ENCODE measurements around the gene LRTM2. TPM values are rescaled to one million over a fixed set of nuclear protein-coding genes. Genes with fewer than 3 reads are reported as not detected.

Gene LRTM2
- total and polyA plus RNA-seq, 2 of the 4 experiments (the other 2 are of a cell fraction): not detected

DNA sequence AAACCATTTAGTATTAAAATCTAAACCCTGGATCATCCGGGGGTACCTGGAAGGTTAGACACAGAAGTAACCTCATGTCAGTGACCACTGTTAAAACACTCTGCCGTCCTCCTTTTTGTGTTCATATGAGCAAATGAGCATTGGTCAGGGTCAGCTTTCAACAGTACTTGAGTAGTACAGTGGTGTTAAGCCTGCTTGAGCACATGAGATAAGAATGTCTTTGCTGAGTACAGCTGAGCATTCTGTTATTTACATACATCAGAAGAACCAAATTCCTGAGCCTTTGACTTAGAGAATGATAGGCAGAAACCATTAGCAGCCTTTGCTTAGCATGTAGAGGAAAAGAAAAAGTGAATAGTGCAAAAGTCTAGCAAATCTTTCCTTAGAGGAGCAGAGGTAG is 38.6 kb upstream of the LRTM2 start (continued):
- TF ChIP-seq, protein P1, sequence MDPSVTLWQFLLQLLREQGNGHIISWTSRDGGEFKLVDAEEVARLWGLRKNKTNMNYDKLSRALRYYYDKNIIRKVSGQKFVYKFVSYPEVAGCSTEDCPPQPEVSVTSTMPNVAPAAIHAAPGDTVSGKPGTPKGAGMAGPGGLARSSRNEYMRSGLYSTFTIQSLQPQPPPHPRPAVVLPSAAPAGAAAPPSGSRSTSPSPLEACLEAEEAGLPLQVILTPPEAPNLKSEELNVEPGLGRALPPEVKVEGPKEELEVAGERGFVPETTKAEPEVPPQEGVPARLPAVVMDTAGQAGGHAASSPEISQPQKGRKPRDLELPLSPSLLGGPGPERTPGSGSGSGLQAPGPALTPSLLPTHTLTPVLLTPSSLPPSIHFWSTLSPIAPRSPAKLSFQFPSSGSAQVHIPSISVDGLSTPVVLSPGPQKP (IDR thresholded peaks at IDR 0.05; ENCODE audit: borderline replicate concordance, low read depth, low read length): no peak

DNA sequence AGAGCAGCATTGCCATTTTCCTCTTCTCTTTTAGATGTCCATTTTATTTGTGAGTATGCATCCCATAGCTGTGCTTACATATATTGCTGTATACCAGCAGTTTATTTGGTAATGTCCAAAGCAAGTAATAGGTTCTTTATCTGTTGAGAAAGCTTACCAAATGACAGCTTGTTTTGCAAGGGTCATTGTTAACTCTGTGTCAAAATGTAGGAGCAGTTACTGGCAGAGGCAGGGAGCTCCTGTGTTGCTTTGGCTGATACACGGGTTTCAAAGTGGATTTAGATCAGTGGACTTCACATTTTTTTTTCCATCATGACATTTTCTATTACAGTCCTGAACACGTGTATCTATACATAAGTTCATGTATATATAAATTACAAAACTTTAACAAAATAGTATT is 38.1 kb upstream of the LRTM2 start:
- ChIA-PET CTCF (interaction anchor here (1.1 to 1.3 kb wide), 2 partner anchors 9 to 13 kb away, joined by 3 to 7 read pairs; no protein-coding TSS in a partner anchor), POLR2A (ENCODE audit: unreplicated experiment) (no interaction called here)
- Histone ChIP-seq H3K4me3 (ENCODE audit: insufficient read depth, low read depth, low read length) (no peak overlapping the region), H3K79me1 (ENCODE audit: low read depth in 1 of 2, low read length in 2 of 2) (peaks cover 6 to 46% of the 10 kb centered on the region in 2 experiments; a peak in 3 of 4 replicates), H3K9me1 (ENCODE audit: insufficient read depth, low read length) (peaks cover 14% of the 10 kb centered on the region), H4K5ac (ENCODE audit: low read depth, low read length) (no peak overlapping the region), H3K27ac (ENCODE audit: insufficient read depth, low read length) (no peak overlapping the region), H3K4ac (ENCODE audit: low read depth, low read length) (no peak overlapping the region), H2BK120ac (ENCODE audit: low read depth, low read length) (no peak overlapping the region), H2AK5ac (ENCODE audit: low read depth, low read length) (no peak overlapping the region), H2BK5ac (ENCODE audit: low read depth, low read length, poor library complexity, severe bottlenecking) (no peak overlapping the region), H4K91ac (ENCODE audit: insufficient read depth, low read depth, low read length) (no peak overlapping the region), H3K4me1 (ENCODE audit: control insufficient read depth, insufficient read depth, low read length) (peaks cover 13% of the 10 kb centered on the region), H3K9ac (ENCODE audit: low read depth, low read length) (no peak overlapping the region), H3K9me3 (ENCODE audit: control insufficient read depth, insufficient read depth, low read length) (no peaks in the 10 kb centered on the region), H2AK9ac (replicated peaks; ENCODE audit: low read depth, low read length, poor library complexity) (no peak overlapping the region), H2BK15ac (ENCODE audit: low read depth, low read length) (no peak overlapping the region), H3K56ac (ENCODE audit: extremely low read depth, insufficient read depth, low read length) (no peak overlapping the region), H2AFZ (replicated peaks; ENCODE audit: low read length, poor library complexity) (no peak overlapping the region), H3K4me2 (ENCODE audit: low read depth, low read length) (no peak overlapping the region), H3K14ac (replicated peaks; ENCODE audit: low read depth, low read length) (no peak overlapping the region; the same call in 1 of the 2 replicates), H3K18ac (ENCODE audit: low read depth, low read length) (no peak overlapping the region), H3K36me3 (ENCODE audit: control insufficient read depth, insufficient read depth, low read length) (peaks cover 8% of the 10 kb centered on the region), H4K20me1 (ENCODE audit: insufficient read depth, low read length) (peaks cover 6% of the 10 kb centered on the region; the same call in 1 of the 2 replicates), H3K23ac (ENCODE audit: low read depth, low read length) (no peak overlapping the region), H2BK20ac (ENCODE audit: low read depth, low read length) (no peak overlapping the region), H3K27me3 (ENCODE audit: control insufficient read depth, insufficient read depth, low read length) (no peaks in the 10 kb centered on the region), H4K8ac (ENCODE audit: low read depth in 2 of 2, low read length in 2 of 2) (no peak overlapping the region)
- ATAC-seq (ENCODE audit: low read depth) (peak; percentile 3; the same call in 1 of the 2 replicates), DNase-seq (no peak)
- no CpG with 5 or more reads among the region's 2 CpGs for WGBS, 2 experiments (ENCODE audit: extremely low coverage in 2 of 2, insufficient read length in 1 of 2)
- intact Hi-C loops (cut with micrococcal nuclease): no loop called here
- dilution Hi-C loops (cut with HindIII; ENCODE audit: low sequenced_read_pairs, unreplicated experiment): no loop called here
- no TSS peak for BruUV-seq (replicated peaks)
- in situ Hi-C loops (cut with MboI; ENCODE audit: low sequenced_read_pairs): no loop called here
- TF ChIP-seq RFX5 (IDR thresholded peaks at IDR 0.05; ENCODE audit: low read depth, low read length): no peak
- no peak for TF ChIP-seq NFE2L2 (IDR thresholded peaks at IDR 0.05; ENCODE audit: low read depth, low read length)
- no peak for TF ChIP-seq MAZ (IDR thresholded peaks at IDR 0.05; ENCODE audit: borderline replicate concordance, low read depth, low read length)
- TF ChIP-seq RCOR1 (IDR thresholded peaks at IDR 0.05; ENCODE audit: insufficient replicate concordance, low read length): no peak
- no peak for TF ChIP-seq MAFK (IDR thresholded peaks at IDR 0.05; ENCODE audit: low read depth, low read length)
- TF ChIP-seq SMC3 (IDR thresholded peaks at IDR 0.05; ENCODE audit: low read depth, low read length): no peak
- TF ChIP-seq CEBPB (IDR thresholded peaks at IDR 0.05; ENCODE audit: low read depth, low read length): no peak
- no peak for TF ChIP-seq CHD1 (IDR thresholded peaks at IDR 0.05; ENCODE audit: low read depth, low read length)
- TF ChIP-seq POLR2A (IDR thresholded peaks at IDR 0.05; ENCODE audit: low read depth, low read length): no peak
- TF ChIP-seq, protein P1 (IDR thresholded peaks at IDR 0.05; ENCODE audit: borderline replicate concordance, low read depth, low read length): no peak
- TF ChIP-seq, protein P2, sequence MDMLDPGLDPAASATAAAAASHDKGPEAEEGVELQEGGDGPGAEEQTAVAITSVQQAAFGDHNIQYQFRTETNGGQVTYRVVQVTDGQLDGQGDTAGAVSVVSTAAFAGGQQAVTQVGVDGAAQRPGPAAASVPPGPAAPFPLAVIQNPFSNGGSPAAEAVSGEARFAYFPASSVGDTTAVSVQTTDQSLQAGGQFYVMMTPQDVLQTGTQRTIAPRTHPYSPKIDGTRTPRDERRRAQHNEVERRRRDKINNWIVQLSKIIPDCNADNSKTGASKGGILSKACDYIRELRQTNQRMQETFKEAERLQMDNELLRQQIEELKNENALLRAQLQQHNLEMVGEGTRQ (IDR thresholded peaks at IDR 0.05; ENCODE audit: low read depth, low read length): no peak
- no peak for TF ChIP-seq MXI1 (IDR thresholded peaks at IDR 0.05; ENCODE audit: borderline replicate concordance, low read depth, low read length)
- TF ChIP-seq FOS (IDR thresholded peaks at IDR 0.05; ENCODE audit: low read depth, low read length): no peak
- TF ChIP-seq RAD21 (IDR thresholded peaks at IDR 0.05; ENCODE audit: low read length): no peak
- TF ChIP-seq BHLHE40 (IDR thresholded peaks at IDR 0.05; ENCODE audit: low read depth, low read length): no peak

All from IMR-90 (cell line).